GM12892 (cell line): ENCODE measurements around the gene TMEM98.

Experiments used
- POLR2A ChIP-seq: IDR thresholded peaks from 2 replicates; pipeline ENCODE4 v1.6.1; 2011; ENCODE audit warnings: low read depth, low read length, control low read depth
- POLR2AphosphoS5 ChIP-seq: IDR thresholded peaks from 2 replicates; pipeline ENCODE4 v1.6.1; 2011; ENCODE audit warnings: low read depth, low read length, control low read depth

DNA sequence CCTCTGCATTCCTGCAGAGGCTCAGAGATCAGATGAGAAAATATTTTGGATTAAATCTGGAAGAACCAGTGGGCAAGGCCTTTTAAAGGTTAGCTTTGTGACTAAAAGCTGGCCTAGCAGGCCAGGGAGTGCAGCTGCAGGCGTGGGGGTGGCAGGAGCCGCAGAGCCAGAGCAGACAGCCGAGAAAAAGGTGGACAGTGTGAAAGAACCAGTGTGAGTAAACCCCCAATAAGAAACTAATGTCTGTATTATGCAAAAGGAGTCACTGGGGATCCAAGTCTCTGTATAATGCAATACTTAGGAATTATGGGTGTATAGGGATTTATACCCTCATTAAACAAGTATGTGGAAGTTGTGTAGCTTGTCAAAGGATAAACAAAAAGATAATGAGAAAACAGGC is 42.3 kb downstream of the TMEM98 start:
- TF ChIP-seq POLR2A, result no peak
- no peak for TF ChIP-seq POLR2AphosphoS5
